VCaP (cell line): ENCODE measurements around the gene RSPO4.

ENCODE experiments used
- H3K27ac ChIP-seq: fragments of 450-650 bp; 2 replicates; pipeline ENCODE4 v1.5.1; 2017
- TF ChIP-seq, protein P1 (sequence below): fragments of 450-650 bp; conservative IDR thresholded peaks from 2 replicates; pipeline ENCODE4 v1.5.1; 2017; ENCODE audit warnings: mild to moderate bottlenecking, moderate library complexity

Gene RSPO4

DNA sequence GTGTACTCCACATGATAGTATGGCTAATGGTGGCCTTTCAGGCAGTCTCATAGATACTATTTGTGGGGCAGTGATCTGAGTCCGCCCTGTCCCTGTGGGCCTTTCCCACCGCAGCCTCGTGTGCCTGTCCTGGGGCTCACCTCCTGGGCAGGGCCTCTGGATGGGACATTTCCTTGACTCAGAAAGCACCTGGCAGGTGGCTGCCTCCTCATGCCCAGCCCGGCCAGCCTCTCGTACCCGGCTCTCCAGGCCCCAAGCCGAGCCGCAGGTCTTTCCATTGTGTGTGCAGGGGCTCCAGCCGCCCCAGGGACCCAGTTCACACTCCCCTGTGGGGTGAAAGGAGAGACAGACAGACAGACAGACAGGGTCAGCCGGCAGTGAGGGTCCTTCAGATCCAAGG lies 38.3 kb downstream of the RSPO4 start:
- H3K27ac ChIP-seq: no peak overlapping the region
- TF ChIP-seq, protein P1, sequence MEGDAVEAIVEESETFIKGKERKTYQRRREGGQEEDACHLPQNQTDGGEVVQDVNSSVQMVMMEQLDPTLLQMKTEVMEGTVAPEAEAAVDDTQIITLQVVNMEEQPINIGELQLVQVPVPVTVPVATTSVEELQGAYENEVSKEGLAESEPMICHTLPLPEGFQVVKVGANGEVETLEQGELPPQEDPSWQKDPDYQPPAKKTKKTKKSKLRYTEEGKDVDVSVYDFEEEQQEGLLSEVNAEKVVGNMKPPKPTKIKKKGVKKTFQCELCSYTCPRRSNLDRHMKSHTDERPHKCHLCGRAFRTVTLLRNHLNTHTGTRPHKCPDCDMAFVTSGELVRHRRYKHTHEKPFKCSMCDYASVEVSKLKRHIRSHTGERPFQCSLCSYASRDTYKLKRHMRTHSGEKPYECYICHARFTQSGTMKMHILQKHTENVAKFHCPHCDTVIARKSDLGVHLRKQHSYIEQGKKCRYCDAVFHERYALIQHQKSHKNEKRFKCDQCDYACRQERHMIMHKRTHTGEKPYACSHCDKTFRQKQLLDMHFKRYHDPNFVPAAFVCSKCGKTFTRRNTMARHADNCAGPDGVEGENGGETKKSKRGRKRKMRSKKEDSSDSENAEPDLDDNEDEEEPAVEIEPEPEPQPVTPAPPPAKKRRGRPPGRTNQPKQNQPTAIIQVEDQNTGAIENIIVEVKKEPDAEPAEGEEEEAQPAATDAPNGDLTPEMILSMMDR: no peak

DNA sequence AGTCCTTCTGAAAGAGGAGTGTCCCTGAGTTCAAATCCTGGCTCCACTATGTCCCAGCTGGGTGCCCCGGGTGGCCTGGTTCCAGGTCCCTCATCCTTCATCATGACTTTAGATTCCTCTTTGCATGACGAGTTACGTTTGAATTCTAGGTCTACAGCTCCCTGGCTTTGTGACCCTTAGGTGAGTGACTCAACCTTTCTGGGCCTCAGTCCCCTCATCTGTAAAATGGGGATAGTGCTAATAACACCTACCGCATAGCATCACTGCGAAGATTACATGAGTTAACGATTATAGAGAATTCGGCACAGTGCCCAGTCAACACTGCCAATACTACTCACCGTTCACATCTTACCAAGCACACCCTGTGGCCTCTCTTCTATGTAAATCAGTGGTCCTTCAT lies 39.4 kb downstream of the RSPO4 start:
- H3K27ac ChIP-seq: no peak overlapping the region
- TF ChIP-seq, protein P1: no peak

DNA sequence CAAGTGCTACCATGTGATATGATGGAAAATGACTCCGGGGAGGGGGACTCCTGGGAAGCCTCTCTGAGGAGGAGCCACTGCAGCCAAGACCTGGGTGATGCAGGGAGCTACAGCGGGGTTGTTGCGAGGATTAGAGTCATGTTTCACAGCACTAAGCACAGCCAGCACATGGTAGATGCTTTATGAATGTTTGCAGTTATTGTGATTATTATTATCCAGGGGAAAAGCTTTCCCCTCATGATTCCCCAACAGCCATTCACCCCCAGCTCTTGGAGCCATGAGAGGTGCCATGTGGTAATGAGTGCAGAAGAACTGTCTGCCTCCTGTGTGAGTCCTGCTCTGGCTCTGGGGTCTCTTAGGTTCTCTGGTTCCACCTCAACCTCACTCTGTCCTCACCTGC lies 39.9 kb downstream of the RSPO4 start:
- H3K27ac ChIP-seq: no peak overlapping the region
- TF ChIP-seq, protein P1: no peak

DNA sequence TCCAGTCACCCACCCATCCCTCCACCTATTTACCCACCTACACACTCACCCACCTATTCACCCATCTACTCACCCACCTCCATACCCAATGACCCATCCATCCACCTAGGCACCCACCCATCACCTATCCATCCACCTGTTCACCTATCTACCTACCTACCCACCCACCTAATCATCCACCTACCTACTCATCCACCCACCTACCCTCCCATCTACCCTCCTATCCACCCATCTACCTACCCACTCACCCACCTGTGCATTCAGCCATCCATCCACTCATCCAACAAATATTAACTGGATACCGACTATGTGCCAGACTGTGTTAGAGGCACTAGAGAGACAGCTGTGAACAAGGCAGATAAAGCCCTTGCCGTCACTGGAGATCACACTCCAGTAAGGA lies 40.3 kb downstream of the RSPO4 start:
- TF ChIP-seq, protein P1: no peak
- no peak overlapping the region for H3K27ac ChIP-seq

DNA sequence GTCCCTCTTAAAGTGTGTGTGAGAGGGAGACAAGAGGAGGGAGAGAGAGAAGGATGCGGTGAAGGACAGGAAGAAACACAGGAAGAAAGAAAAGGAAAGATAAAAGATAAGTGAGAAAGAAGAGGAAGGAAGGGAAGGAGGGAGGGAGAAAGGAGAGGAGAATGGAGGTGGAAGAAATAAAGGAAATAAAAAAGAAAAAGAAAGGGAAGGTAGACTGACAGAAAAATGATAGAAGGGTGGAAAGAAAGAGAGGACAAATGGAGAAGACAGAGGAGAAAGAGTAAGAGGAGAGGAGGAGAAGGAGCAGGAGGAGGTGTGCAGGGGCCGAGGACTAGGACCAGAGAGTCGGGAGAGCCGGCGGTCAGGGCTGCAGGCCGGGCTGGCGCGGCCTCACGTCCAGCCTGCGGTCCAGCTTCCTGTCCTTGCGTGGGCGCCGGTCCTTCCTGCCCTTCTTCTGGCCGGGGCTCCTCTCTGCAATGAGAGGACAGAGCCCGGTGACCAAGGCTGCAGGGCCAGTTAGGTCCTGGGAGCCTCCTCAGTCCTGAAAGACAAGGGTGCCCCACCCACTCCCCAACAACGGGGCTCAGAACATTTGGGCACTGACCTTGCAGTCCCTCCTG lies 42.0 kb downstream of the RSPO4 start:
- TF ChIP-seq, protein P1: no peak
- H3K27ac ChIP-seq: no peak overlapping the region

DNA sequence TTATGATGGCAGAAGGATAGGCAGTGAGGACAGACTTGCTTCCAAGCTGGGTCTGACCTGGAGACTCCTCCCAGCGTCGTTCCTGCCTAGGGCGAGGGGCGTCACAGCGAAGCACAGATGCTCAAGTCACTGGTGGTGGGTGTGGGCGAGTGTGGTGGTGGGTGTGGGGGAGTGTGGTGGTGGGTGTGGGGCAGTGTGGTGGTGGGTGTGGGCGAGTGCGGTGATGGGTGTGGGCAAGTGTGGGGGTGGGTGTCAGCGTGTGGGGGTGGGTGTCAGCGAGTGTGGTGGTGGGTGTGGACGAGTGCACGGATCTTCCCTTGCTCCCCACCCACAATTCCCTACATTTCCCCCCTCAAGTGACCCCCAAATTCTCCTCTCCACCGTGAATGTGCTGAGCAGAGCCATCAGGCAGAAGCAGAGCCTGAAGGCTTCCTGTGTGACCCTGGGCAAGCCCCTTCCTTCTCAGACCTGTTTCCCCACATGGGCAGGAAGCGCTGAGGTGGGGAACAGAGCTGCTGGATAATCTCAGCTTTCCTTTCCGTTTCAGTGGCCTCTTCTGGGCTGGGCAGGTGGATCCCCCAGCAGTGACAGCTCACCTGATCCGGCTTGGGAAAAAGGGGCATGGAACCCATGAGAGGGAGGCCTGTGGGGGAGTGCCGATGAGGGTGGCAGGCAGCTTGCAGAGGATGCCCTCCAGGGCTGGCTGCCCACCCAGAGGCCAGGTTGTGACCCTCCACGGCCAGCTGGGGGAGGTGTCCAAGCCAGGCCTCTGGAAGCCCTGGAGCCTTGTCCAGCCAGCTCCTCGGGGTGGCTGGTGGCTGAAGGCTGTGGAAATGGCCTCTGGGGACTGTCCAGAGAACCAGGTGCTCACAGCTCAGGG lies 42.9 kb downstream of the RSPO4 start:
- TF ChIP-seq, protein P1: no peak
- H3K27ac ChIP-seq: no peak overlapping the region

DNA sequence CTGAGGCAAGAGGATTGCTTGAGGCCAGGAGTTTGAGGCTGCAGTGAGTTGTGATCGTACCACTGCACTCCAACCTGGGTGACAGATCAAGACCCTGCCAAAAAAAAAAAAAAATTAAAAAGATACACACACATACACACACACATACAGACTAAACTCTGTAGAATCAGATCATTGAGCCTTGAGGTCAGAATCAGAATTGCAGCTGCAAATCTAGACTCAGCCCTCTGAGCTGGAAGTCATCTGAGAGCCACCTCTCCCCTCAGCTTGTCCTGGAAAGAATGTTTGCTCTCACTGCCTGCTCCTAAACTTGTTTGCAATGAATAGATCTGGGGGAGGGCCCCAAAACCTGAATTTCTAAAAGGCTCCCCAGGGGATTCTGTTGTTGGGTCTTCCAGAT lies 44.6 kb downstream of the RSPO4 start:
- TF ChIP-seq, protein P1: peak; percentile 48
- H3K27ac ChIP-seq: no peak overlapping the region
